HUES64 (cell line): ENCODE results near the gene SPACA5.
"Not testable (repeated sequence)": the region's sequence is repeated elsewhere in the genome, so short reads cannot be mapped to it uniquely, and the experiment has no call there.

Experiments
- H3K27ac ChIP-seq: 2 replicates; pipeline ENCODE4 v1.7.0; 2013; ENCODE audit warnings: low read depth, low read length, inconsistent platforms
- H3K27me3 ChIP-seq: 2 replicates; pipeline ENCODE4 v1.6.1; 2013; ENCODE audit warnings: mild to moderate bottlenecking, low read length; ENCODE audit not compliant: insufficient read depth
- H3K36me3 ChIP-seq: 2 replicates; pipeline ENCODE4 v1.6.1; 2013; ENCODE audit warnings: mild to moderate bottlenecking, low read length; ENCODE audit not compliant: insufficient read depth
- H3K4me1 ChIP-seq: 2 replicates; pipeline ENCODE4 v1.6.1; 2013; ENCODE audit warnings: mild to moderate bottlenecking, low read length, moderate library complexity; ENCODE audit not compliant: insufficient read depth
- H3K4me3 ChIP-seq: 2 replicates; pipeline ENCODE4 v1.5.1; 2013; ENCODE audit warnings: mild to moderate bottlenecking, low read length, moderate library complexity
- H3K9ac ChIP-seq: 2 replicates; pipeline ENCODE4 v1.6.1; 2013; ENCODE audit warnings: mild to moderate bottlenecking, low read depth, low read length
- H3K9me3 ChIP-seq: 2 replicates; pipeline ENCODE4 v1.6.1; 2013; ENCODE audit warnings: low read depth, low read length; ENCODE audit not compliant: insufficient read depth
- WGBS: fragments of 150-250, 120-280 bp; methylation state at CpG from one replicate; pipeline ENCODE4 v1.1.7; 2013; ENCODE audit warnings: missing lambda C conversion rate; 5-methylcytosine and 5-hydroxymethylcytosine counted together

Gene SPACA5

DNA sequence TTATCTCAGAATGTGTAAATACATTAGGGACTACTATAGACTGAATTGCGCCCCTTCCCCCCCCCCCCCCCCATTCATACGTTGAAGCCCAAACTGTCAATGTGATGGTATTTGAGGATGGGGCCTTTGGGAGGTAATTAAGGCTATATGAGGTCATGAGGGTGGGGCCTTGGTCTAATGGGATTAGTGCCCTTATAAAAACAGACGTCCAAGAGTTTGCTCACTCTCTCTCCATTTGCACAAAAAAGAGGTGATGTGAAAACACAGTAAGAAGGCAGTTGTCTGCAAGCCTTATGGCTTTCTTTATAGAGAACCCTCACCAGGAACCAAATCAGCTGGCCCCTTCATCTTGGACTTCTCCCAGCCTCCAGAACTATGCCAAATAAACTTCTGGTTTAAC lies 15.3 kb downstream of the SPACA5 start:
- no CpG with 5 or more reads among the region's 3 CpGs for WGBS
- Histone ChIP-seq H3K4me1 (peaks cover 3% of the 10 kb centered on the region; the same call in 1 of the 2 replicates), H3K27me3 (no peaks in the 10 kb centered on the region), H3K9ac (no peak overlapping the region), H3K4me3 (peak overlapping the region; percentile 98; the same call in 1 of the 2 replicates), H3K36me3 (no peaks in the 10 kb centered on the region), H3K27ac (no peak overlapping the region), H3K9me3 (no peaks in the 10 kb centered on the region)

- H3K27ac ChIP-seq: no peak overlapping the region
- H3K9me3 ChIP-seq: no peaks in the 10 kb centered on the region
- 95% methylated on average over 3 of the region's 3 CpGs for WGBS
- H3K27me3 ChIP-seq: no peaks in the 10 kb centered on the region
- H3K4me3 ChIP-seq: no peak overlapping the region
- H3K9ac ChIP-seq: no peak overlapping the region
- H3K4me1 ChIP-seq: peaks cover 3% of the 10 kb centered on the region; the same call in 1 of the 2 replicates
- H3K36me3 ChIP-seq: no peaks in the 10 kb centered on the region
These were observed 15.9 kb downstream of the SPACA5 start for GRCh38 chrX:48022738-48023137.

DNA sequence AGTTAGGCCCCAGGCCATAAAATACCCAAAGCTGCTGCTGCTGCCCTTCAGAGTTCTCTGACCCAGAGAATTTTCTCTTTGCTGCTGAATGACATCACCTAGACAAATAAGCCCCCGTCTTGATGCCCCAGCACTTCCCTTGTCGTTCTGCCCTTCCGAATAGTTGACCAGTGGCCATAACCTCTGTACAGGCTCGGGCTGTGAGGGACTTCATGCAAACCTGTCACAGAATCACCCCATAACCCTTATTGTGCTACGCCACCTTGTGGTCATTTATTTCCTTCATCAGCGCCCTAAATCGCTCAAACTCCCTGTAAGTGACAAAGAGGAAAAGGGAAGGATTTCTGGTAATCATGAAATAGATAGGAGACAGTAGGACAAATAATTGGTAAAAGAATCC lies 18.8 kb downstream of the SPACA5 start:
- H3K27ac ChIP-seq: no peak overlapping the region
- 24% methylated on average over 4 of the region's 7 CpGs for WGBS

GRCh38 chrX:48027545-48027944 lies 20.8 kb downstream of the SPACA5 start:
- not testable (repeated sequence) for H3K9ac ChIP-seq, H3K27me3 ChIP-seq, H3K27ac ChIP-seq, H3K4me1 ChIP-seq, H3K36me3 ChIP-seq, H3K4me3 ChIP-seq, H3K9me3 ChIP-seq
- 98% methylated on average over 3 of the region's 4 CpGs for WGBS

More for the DNA sequence above, 18.8 kb downstream of the SPACA5 start:
- no peak overlapping the region for H3K9ac ChIP-seq
- H3K36me3 ChIP-seq: no peaks in the 10 kb centered on the region
- no peak overlapping the region for H3K4me3 ChIP-seq
- H3K27me3 ChIP-seq: no peaks in the 10 kb centered on the region
- H3K4me1 ChIP-seq: peaks cover 2% of the 10 kb centered on the region; the same call in 1 of the 2 replicates
- H3K9me3 ChIP-seq: no peaks in the 10 kb centered on the region

DNA sequence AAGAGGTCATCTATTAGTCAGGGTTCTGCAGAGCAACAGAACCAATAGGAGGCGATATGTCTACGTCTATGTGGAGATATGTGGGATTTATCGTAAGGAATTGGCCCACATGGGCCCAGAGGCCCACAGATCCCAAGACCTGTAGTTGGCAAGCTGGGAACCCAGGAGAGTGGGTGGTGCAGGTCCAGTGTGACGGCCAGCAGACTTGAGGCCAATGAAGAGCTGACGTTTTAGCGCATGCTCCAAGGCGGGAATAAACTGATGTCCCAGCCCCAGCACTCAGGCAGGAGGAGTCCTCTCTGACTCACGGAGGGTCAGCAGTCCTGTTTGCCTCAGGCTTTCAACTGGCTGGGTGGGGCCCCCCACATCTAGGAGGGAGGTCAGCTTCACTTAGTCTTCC lies 21.3 kb downstream of the SPACA5 start:
- 94% methylated on average over 8 of the region's 8 CpGs for WGBS
- Histone ChIP-seq H3K4me3 (no peak overlapping the region), H3K4me1 (no peaks in the 10 kb centered on the region), H3K36me3 (no peaks in the 10 kb centered on the region), H3K27me3 (no peaks in the 10 kb centered on the region), H3K27ac (no peak overlapping the region), H3K9me3 (no peaks in the 10 kb centered on the region), H3K9ac (no peak overlapping the region)

GRCh38 chrX:48030237-48030636 lies 23.4 kb downstream of the SPACA5 start:
- no peaks in the 10 kb centered on the region for H3K27me3 ChIP-seq
- H3K4me3 ChIP-seq: no peak overlapping the region
- H3K36me3 ChIP-seq: no peaks in the 10 kb centered on the region
- H3K27ac ChIP-seq: no peak overlapping the region
- 93% methylated on average over 10 of the region's 10 CpGs for WGBS
- no peaks in the 10 kb centered on the region for H3K4me1 ChIP-seq
- no peak overlapping the region for H3K9ac ChIP-seq
- no peaks in the 10 kb centered on the region for H3K9me3 ChIP-seq

DNA sequence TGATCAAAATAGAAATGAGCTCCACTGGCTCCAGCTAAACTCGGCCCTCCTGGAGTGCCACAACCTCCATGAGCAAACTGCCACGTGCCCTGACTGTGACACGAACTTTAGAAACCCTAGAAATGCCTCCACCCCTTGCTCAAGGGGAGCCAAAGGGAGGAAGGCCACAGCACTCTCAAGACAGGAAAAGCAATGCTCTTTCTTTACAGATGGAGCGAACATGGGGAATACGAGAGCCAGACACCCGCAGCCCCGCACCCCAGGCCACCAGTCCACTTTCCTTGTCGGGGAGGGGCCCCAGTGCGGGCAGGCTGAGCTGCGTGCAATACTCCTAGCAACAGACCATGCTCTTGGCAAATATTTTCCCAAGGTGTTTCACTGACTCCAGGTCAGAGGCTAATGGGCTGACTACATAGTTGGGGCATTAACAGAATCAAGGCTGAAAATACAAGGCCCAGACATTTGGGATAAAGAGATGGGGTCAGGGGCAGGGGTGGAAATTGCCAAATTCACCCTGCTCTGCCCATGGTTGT lies 23.9 kb downstream of the SPACA5 start:
- not testable (repeated sequence) for H3K9ac ChIP-seq, H3K9me3 ChIP-seq, H3K4me1 ChIP-seq, H3K36me3 ChIP-seq, H3K4me3 ChIP-seq, H3K27ac ChIP-seq, H3K27me3 ChIP-seq
- 83% methylated on average over 7 of the region's 10 CpGs for WGBS

DNA sequence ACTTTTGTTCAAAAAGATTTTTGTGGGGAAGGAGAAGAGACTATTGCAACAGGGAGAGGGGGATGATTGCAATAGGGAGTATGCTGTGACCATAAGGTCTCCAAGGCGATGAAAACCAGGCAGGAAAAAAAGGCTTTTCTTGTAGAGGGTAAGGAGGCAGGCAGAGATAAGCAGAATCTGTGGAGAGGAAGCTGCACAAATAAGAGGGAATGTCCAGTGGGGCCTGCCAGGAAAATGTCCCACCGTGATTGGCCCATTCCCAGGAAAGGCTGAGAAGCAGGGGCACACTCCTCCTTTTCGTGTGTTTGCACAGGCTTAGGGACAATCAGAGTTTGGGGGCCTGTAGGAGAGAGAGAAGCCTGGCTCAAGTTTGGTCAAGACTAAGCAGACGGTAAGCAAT lies 29.1 kb downstream of the SPACA5 start:
- 83% methylated on average over 3 of the region's 4 CpGs for WGBS
- Histone ChIP-seq H3K27me3 (no peaks in the 10 kb centered on the region), H3K9me3 (no peaks in the 10 kb centered on the region), H3K36me3 (no peaks in the 10 kb centered on the region), H3K27ac (no peak overlapping the region), H3K4me3 (no peak overlapping the region), H3K9ac (no peak overlapping the region), H3K4me1 (no peaks in the 10 kb centered on the region)

- Histone ChIP-seq H3K9ac (no peak overlapping the region), H3K4me1 (no peaks in the 10 kb centered on the region), H3K27me3 (no peaks in the 10 kb centered on the region), H3K27ac (no peak overlapping the region), H3K4me3 (no peak overlapping the region), H3K36me3 (no peaks in the 10 kb centered on the region), H3K9me3 (no peaks in the 10 kb centered on the region)
- WGBS: 85% methylated on average over 4 of the region's 4 CpGs
These were observed 36.3 kb downstream of the SPACA5 start for GRCh38 chrX:48043056-48043455.

GRCh38 chrX:48045410-48046311 lies 38.9 kb downstream of the SPACA5 start:
- no peaks in the 10 kb centered on the region for H3K9me3 ChIP-seq
- H3K4me3 ChIP-seq: no peak overlapping the region
- no peaks in the 10 kb centered on the region for H3K4me1 ChIP-seq
- H3K9ac ChIP-seq: no peak overlapping the region
- H3K27ac ChIP-seq: no peak overlapping the region
- no peaks in the 10 kb centered on the region for H3K27me3 ChIP-seq
- WGBS: 86% methylated on average over 6 of the region's 8 CpGs
- no peaks in the 10 kb centered on the region for H3K36me3 ChIP-seq

DNA sequence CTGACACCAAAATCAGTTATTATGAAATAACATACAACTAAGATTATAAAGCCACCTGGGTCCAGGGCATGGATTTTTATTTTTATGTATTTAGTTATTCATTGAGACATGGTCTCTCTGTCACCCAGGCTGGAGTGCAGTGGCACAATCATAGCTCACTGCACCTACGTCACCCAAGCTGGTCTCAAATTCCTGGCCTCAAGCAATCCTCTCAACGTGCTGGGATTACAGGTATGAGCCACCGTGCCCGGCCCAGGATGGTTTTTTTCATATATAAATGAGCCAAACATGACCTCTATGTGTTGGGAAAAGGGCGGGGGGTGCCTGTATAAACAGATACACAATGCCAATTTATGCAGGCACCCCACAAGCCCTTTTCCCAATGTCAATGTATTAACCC lies 40.1 kb downstream of the SPACA5 start:
- Histone ChIP-seq H3K27ac (no peak overlapping the region), H3K9ac (no peak overlapping the region), H3K9me3 (no peaks in the 10 kb centered on the region), H3K4me3 (no peak overlapping the region), H3K27me3 (no peaks in the 10 kb centered on the region), H3K4me1 (no peaks in the 10 kb centered on the region), H3K36me3 (no peaks in the 10 kb centered on the region)
- WGBS: 86% methylated on average over 2 of the region's 5 CpGs
